ENCODE data around the gene ZNF722.

GRCh38 chr7:63998549-63998948 lies at the start of gene ZNF722:
- TF ChIP-seq GATA2 (IDR thresholded peaks at IDR 0.05; ENCODE audit: low read depth, low read length) (no peak), GATA3 (IDR thresholded peaks at IDR 0.05; ENCODE audit: low read depth, low read length) (no peak)
